Heart left ventricle (tissue), 13 donors: Measurements from ENCODE around the gene PKNOX2.

Experiments used
- POLR2A ChIP-seq, 2 donors: fragments of 450-650 bp; IDR thresholded peaks; one replicate each; pipeline ENCODE4 v1.6.1; 2017; ENCODE audit warnings: antibody characterized with exemption in 2 of 2, mild to moderate bottlenecking in 2 of 2, moderate library complexity in 2 of 2
- TF ChIP-seq, protein P1 (sequence below), 12 donors: fragments of 200-600 bp; sonication (generic) in 4 of 12; IDR thresholded peaks; one replicate each; pipeline versions ENCODE4 v1.5.0 to v1.8.0; 2018 to 2022; ENCODE audit warnings: antibody characterized with exemption in 12 of 12, mild to moderate bottlenecking in 5 of 12
- donor health status: ischemic (EF 13 %, LVEDD 7.1; RV severe dilation, severe dysfunction).
- donor health status: DM: no; HTN: yes; CAD: no.
- donor health status: DM: no; HTN: no; CAD: no.
- donor health status: ischemic (EF 25% LVEDD 6.9; RV normal size, moderate dysfunction).
- donor health status: ischemic (EF 25% LVEDD 5.7; RV mildly dilated, moderate dysfunction).
- donor health status: ischemic (EF 35%, LVEDD 5.7; RV mildly dilated, moderate dysfunction).
- donor health status: nonischemic (EF 11% LVEDD 7.7; RV severe dilation, severe dysfunction).
- donor health status: DM: yes; HTN: yes; CAD: no.
- donor health status: PGD.
- donor health status: ischemic (EF 29% LVEDD 5.4; RV normal size, mild dysfunction).
- donor health status: nonischemic (EF 23%, LVEDD 6.1; RV moderate dilation, normal function).

DNA sequence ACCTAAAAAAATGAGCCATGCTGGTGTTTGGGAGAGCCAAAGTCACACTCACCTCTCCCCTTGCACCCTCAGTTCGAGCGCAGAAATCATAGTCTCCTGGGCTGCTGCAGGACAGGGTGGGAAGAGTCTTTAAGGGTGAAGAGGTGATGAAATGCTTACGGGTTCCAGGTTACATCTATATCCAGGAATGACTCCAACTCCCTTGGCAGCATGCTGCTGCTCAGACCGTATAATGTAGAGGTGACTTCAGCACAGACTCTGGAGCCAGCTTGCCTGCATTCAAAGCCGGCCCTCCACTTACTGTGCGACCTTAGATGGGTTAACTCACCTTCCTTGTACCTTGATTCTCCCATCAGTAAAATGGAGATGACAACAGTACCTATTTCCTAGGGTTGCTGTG lies 17.3 kb upstream of the PKNOX2 start:
- TF ChIP-seq, protein P1, sequence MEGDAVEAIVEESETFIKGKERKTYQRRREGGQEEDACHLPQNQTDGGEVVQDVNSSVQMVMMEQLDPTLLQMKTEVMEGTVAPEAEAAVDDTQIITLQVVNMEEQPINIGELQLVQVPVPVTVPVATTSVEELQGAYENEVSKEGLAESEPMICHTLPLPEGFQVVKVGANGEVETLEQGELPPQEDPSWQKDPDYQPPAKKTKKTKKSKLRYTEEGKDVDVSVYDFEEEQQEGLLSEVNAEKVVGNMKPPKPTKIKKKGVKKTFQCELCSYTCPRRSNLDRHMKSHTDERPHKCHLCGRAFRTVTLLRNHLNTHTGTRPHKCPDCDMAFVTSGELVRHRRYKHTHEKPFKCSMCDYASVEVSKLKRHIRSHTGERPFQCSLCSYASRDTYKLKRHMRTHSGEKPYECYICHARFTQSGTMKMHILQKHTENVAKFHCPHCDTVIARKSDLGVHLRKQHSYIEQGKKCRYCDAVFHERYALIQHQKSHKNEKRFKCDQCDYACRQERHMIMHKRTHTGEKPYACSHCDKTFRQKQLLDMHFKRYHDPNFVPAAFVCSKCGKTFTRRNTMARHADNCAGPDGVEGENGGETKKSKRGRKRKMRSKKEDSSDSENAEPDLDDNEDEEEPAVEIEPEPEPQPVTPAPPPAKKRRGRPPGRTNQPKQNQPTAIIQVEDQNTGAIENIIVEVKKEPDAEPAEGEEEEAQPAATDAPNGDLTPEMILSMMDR (IDR thresholded peaks at IDR 0.05) = no peak
- TF ChIP-seq POLR2A (IDR thresholded peaks at IDR 0.05) = no peak
